GM19328 (cell line): ENCODE results near the gene PIP5KL1.
A peak's percentile ranks its signal among the peaks of the same experiment; 100 is the strongest.

Experiments used
- ATAC-seq: cut with Tn5 transposase; IDR thresholded peaks from one replicate; pipeline ENCODE4 v1.9.1; 2021; ENCODE audit warnings: mild to moderate bottlenecking, moderate library complexity; ENCODE audit not compliant: unreplicated experiment

The PIP5KL1 gene

GRCh38 chr9:127930231-127931091 lies at the start of gene PIP5KL1:
Gene PIP5KL1, minus strand, starts transcription at chr9:127930777. Its CDS starts 25 bp downstream, at chr9:127930752.
- peak; percentile 75 for ATAC-seq

- peak; percentile 37 for ATAC-seq
Measured at GRCh38 chr9:127980060-127980705, 49.6 kb upstream of the PIP5KL1 start.

- no peak for ATAC-seq
Measured at GRCh38 chr9:127979333-127980059, 48.9 kb upstream of the PIP5KL1 start.

GRCh38 chr9:127979015-127979332 lies 48.4 kb upstream of the PIP5KL1 start:
- ATAC-seq: no peak

GRCh38 chr9:127977884-127978647 lies 47.5 kb upstream of the PIP5KL1 start:
- ATAC-seq: no peak

GRCh38 chr9:127977009-127977883 lies 46.7 kb upstream of the PIP5KL1 start:
- no peak for ATAC-seq

- ATAC-seq: no peak
Measured at GRCh38 chr9:127976498-127976897, 45.9 kb upstream of the PIP5KL1 start.

GRCh38 chr9:127975376-127976315 lies 45.1 kb upstream of the PIP5KL1 start:
- no peak for ATAC-seq

- no peak for ATAC-seq
Measured at GRCh38 chr9:127974769-127975261, 44.2 kb upstream of the PIP5KL1 start.

GRCh38 chr9:127974001-127974768 lies 43.6 kb upstream of the PIP5KL1 start:
- ATAC-seq: no peak

- ATAC-seq: no peak
Measured at GRCh38 chr9:127973169-127974000, 42.8 kb upstream of the PIP5KL1 start.

- ATAC-seq: no peak
Measured at GRCh38 chr9:127972236-127972871, 41.8 kb upstream of the PIP5KL1 start.

- no peak for ATAC-seq
Measured at GRCh38 chr9:127971357-127972235, 41.0 kb upstream of the PIP5KL1 start.

GRCh38 chr9:127970401-127971313 lies 40.1 kb upstream of the PIP5KL1 start:
- ATAC-seq: peak; percentile 68
